Activated CD8-positive, alpha-beta memory T cell treated with anti-CD3 and anti-CD28 coated beads, Interleukin-2, amount 50 U/mL, for 24 hours (primary cell): ENCODE measurements around the gene ACAT1.
"Not testable (repeated sequence)": the region's sequence is repeated elsewhere in the genome, so short reads cannot be mapped to it uniquely, and the experiment has no call there.

Source experiments
- DNase-seq: peaks from one replicate; pipeline ENCODE4 v3.0.0-alpha.2; 2020; ENCODE audit errors: extremely low read depth

ACAT1 gene

GRCh38 chr11:108121274-108122155 lies at the start of gene ACAT1:
Gene ACAT1 (plus strand): TSS chr11:108121567. CDS start chr11:108121607, 40 bp downstream.
- DNase-seq = peak; percentile 88

DNA sequence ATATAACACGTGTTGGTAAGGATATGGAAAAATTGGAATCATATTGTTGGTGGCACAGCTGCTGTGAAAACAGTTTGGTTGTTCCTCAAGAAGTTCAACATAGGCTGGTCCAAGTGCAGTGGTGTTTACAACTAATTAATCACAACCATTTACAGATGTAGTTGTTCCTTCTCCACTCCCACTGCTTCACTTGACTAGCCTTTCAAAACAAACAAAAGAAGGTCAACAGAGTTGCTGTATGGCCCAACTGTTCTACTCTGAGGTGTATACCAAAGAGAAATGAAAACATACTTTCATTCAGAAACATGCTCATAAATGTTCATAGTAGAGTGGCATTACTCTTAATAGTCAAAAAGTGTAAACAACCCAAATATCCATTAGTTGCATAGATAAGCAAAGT lies 36.6 kb upstream of the ACAT1 start:
- DNase-seq = no peak

- no peak for DNase-seq
Measured at GRCh38 chr11:108085672-108086071, 35.7 kb upstream of the ACAT1 start.

GRCh38 chr11:108092134-108092533 lies 29.2 kb upstream of the ACAT1 start:
- DNase-seq = no peak

DNA sequence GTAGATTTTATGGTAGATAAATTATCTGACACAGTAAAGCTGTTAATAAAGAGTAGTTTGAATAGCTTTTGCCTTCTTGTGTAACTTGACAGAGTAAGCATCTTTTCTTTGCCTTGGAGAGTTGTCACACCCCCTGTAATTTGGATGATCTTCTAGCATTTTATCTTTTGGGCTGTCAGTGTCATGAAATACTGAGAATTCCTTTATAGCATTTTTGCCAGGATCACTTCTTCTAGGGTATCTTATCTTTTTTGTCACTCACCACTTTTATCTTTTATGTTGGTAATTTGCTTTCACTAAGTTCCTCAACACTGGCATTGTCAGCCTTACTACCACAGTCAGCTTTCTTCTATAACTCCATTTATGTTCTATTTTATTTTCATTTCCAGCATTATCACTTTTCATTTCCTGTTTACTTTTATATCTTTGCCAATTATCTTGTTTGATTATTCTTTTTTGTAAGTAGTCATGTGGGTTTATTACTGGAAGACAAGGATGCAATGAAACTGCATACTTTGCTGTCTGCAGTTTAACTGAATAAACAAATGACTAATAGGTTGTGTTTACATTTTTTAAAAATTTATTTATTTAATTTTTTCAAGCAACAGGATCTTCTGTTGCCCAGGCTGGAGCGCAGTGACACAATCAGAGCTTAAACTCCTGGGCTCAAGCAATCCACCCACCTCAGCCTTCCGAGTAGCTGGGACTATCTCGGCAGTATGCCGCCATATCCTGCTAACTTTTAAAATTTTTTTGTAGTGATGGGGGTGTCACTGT lies 28.1 kb upstream of the ACAT1 start:
- DNase-seq = no peak

DNA sequence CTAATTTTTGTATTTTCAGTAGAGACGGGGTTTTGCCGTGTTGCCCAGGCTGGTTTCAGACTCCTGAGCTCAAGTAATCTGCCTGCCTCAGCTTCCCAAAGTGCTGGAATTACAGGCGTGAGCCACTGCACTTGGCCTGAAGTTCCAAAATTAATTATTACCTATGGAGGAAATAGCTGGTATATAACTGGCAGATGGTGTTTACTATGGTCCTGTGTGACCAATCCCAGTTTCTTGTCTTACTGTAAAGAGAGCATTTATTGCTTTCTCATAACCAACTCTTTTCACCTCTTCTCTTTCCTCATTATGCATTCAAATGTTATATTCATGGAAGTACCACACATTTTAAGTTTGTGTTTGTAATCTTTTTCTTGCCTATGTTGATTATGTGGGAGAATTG lies 24.2 kb upstream of the ACAT1 start:
- DNase-seq = no peak

DNA sequence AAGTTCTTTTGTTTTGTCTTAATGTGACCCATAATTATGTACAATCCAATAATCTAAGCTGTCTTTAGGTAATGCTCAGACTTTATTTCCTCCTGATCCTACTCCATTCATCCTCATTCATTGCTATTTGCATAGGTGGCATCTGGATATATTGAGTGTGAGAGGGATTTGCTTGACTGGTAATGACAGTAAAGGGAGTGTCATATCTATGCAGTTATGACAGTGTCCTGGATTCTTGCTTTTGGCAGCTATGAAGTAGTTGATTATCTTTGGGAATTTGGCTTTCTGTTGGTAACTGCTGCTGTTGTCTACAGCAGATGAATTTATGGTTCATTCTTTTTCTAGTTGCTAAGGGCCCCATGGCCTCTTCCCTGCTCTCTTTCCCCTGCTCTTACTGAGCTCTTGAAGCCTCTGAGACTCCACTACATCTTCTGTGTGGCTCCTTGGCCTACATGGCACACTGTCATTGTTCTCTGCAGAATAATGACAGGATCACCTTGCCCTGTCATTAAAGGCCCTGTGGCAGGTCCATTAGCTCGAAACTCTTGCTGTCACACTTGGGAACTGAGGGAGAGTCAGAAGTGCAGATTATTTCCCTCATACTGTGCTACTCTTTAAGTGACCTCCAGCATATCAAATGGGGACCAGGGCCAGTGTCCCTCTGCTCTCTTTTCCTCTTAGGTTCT lies 20.1 kb upstream of the ACAT1 start:
- DNase-seq = no peak

DNA sequence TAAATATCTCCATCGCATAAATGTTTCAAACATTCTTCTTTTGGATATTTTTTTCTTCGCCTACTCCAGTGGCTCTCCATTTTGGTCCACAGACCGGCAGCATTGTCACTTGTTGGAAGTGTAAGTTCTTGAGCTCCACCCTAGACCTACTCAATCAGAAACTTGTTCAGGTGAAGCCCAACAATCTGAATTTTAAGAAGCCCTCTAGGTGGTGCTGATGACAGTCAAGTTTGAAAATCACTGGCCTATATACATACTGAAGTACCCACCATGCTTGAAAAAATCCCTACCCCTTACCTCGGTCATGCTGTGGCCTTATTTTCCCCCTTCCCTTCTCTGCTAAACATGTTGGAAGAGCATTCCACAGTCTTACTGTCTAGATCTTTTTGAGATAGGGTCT lies 10.2 kb upstream of the ACAT1 start:
- no peak for DNase-seq

DNA sequence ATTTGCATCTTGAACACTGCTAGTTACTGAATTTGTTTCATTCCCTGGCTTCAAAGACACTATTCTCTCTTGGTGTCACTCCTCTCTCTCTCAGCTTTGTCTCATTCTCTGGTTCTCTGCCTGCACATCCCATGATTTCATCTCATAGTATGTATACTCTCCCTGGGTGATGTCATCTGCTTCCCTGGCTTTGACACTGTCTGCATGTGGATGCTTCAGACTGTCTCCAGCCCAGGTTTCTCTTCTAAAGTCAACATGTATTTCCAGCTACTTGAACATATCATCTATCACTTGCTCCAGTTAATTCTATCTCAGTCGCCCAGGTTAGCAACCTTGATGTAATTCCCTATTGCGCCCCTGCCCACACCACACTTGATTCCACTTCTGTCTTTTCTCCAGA lies 9.3 kb upstream of the ACAT1 start:
- DNase-seq = no peak

DNA sequence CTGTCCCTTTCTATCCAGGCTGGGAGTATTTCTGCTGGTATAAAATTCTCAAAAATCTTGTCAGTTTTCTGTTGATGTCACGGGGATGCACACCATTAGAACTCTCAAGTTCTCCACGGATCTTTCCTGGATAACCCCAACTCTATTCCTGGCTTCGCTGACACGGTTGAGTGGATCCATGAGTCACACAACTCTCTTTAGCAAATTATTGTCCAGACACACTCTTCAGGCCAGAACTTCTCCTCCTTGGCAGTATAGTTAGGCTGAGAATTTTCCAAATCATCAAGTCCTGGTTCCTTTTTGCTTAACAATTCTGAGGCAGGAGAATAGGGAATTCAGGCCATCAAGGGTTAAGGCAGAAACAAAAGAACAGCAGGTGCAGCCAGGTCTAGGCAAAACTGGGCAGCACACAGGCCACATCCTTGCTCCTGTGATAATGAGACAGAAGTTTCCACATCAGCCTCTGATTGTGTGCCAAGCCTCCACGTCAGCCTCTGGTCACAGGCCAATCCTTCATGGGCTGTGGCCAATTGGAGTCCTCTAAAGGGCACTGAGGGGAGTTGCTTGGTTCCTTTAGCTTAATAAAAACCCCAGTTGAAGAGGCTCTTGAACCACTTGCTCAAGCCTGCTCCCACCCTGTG lies 5.7 kb upstream of the ACAT1 start:
- no peak for DNase-seq

DNA sequence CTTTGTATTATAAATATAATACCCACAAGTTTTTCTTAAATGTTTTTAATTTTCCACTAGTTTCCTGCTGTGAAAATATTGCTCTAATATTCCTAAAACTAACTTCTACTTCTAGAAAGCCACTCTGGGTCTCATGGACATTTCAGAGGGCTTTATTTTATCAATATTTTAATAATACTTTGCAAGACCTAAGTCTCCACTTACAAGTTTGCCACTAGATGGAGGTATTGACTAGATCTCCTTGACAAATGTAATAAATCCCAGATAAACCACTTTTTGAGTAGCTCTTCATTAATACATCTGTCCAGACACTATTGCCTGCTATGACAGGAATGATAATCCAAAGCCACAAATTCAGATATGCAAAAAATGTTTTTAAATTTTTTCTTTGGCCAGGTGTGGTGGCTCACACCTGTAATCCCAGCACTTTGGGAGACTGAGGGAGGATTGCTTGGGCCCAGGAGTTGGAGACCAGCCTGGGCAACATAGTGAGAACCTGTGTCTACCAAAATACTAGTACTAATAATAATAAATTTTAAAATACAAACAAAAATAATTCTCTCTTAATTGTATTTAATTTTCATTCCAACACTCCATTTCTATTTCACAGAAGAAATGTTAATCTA lies 3.5 kb upstream of the ACAT1 start:
- DNase-seq = no peak

- DNase-seq = not testable (repeated sequence)
Measured at GRCh38 chr11:108120936-108121273, 462 bp upstream of the ACAT1 start.

DNA sequence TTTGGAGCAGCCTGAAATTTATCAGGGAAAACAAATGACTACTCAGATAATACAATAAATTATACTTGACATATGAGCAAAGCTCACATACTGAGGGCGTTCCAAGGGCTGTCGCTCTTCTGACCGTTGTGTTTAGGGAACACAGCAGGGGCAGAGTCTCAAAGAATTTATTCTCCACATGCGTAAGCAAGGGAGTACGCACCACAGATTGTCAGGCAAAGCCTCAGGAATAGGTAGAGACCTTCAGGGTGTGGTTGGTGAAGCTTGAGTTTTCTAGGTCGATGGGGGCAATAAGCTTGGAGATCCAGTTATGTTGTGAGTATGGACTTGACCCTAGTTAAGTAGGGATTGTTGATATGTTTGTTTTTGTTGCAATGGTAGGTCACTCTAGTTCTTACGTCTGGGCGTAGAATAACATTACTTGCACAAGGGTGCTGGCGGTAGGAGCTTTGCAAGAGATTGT lies 830 bp downstream of the ACAT1 start:
- no peak for DNase-seq

DNA sequence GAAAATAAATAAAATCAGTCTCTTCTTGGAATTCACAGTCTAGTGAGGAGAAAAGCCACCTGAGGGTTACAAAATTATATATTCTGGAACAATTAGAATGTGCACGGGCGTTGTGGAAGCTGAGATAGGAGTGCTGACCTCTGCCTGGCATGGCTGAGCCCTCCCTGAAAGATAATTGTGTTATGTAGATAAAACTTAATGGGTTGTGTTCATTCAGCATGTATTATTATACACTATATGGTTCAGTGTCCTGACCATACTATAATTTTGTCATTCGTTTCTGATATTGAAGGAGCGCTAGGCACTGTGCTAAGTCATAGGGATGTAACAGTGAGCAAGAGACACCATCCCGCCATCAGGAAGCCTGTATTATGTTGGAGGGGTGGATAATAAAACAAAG lies 3.7 kb downstream of the ACAT1 start:
- no peak for DNase-seq

GRCh38 chr11:108128772-108129171 lies 7.4 kb downstream of the ACAT1 start:
- no peak for DNase-seq

DNA sequence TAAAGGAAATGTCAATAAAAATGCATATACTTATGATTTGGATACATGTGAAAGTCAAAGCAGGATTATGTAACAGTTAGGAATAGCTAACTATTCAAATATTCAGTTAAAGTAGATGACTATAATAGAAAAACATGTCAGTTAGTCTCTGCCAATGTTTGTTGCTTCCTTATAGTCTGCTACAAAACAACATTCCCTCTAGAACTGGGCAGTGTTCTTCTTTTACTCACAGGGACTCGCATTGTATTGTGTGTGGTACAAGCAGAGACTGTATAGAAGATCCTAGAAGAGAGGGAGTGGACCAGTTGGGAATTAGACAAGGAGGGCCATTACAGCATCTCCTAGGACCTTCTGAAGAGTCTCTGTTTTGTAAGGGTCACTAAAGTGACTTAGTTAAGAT lies 10.6 kb downstream of the ACAT1 start:
- no peak for DNase-seq

DNA sequence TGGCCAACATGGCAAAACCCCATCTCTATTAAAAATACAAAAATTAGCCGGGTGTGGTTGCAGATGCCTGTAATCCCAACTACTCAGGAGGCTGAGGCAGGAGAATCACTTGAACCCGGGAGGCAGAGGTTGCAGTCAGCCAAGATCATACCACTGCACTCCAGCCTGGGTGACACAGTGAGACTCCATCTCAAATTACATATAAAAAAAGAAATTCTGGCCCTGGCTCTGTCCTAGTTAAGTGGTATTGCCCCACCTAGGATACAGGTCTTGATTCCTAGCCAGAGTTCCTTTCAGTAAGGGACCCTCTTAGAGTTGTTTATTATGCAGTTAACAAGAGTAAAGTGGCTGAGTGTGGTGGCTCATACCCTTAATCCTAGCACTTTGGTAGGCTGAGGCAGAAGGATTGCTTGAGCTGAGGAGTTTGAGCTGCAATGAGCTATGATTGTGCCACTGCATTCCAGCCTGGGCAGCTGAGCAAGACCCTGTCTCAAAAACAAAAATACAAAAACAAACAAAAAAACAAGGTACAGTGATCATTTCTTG lies 11.7 kb downstream of the ACAT1 start:
- not testable (repeated sequence) for DNase-seq

DNA sequence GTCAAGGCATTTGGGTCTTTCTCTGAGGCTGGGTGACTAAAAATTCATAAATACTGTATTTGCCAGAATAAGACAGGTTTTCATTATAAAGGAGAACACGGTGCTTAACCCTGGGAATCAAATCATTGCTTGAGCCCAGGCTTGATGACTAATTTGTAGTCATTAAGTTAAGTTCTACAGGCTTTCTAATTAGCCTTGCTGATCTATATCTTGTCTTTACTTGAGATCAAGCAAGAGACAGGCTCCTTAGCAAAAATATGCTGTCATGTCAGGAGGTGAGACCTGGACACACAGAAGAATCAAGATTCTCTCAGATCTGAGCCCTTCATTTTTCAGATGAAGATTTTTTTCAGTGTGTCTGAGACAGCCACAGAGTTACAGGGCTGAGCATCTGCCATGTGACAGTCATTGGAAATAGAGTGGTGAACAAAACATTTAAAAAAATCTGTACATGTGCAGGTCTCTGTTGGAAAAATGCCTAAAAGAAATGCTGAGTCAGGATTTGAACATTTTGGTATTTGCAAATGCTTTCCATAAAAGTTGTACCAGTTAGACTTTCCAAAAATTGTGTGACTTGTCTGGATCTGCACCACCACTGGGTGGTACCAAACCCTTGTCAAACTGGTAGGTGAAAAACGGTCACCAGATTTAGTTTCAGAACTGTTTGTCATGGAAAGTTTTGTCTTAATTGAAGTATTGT lies 14.6 kb downstream of the ACAT1 start:
- no peak for DNase-seq

DNA sequence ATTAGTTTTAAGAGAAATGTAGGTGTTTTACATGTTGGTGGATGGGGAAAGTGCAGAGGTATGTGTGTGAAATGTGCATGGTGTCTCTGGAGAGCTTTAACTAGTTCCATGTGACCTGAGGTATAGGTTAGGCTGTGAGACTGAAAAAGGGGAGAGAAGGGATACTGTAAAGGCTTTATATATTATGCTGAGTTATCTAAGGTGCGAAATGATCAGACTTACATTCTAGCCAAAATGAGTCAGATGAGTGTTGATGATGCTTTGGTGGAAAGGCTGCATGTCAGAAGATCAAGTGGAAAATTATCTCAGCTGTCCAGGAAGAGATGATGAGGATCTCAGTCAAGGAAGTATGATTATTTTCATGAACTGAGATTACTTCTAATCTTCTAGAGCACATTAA lies 15.8 kb downstream of the ACAT1 start:
- no peak for DNase-seq

- DNase-seq = no peak
Measured at GRCh38 chr11:108142304-108142703, 20.9 kb downstream of the ACAT1 start.

DNA sequence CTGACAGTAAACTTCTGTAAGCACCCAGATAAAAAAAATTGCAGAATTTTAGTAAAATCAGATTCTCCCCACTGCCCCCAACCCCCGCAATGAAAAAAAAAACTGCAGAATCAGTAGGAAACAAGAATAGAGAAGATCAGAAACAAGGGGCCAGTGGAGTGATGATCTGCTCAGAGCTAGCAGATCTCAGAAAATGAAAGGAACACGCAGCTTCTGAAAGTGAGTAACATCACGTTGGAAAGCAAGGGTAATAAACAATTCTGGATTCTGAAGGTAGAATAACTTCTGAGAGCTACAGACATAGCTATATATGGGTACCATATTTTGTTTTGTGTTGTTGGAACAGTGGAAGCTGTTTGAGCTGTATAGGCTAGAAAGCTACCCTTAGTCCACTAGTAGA lies 23.2 kb downstream of the ACAT1 start:
- DNase-seq = no peak
